ENCODE results near the gene SLC25A39.

DNA sequence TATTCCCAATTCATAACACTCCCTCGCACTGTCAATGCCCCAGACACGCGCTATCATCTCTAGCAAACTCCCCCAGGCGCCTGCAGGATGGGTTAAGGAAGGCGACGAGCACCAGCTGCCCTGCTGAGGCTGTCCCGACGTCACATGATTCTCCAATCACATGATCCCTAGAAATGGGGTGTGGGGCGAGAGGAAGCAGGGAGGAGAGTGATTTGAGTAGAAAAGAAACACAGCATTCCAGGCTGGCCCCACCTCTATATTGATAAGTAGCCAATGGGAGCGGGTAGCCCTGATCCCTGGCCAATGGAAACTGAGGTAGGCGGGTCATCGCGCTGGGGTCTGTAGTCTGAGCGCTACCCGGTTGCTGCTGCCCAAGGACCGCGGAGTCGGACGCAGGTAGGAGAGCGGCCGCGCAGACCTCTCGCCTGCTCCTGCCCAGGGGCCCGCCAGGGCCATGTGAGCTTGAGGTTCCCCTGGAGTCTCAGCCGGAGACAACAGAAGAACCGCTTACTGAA is 20.4 kb upstream of the SLC25A39 start, which contains the start of gene GRN:
- TF ChIP-seq, protein P1, sequence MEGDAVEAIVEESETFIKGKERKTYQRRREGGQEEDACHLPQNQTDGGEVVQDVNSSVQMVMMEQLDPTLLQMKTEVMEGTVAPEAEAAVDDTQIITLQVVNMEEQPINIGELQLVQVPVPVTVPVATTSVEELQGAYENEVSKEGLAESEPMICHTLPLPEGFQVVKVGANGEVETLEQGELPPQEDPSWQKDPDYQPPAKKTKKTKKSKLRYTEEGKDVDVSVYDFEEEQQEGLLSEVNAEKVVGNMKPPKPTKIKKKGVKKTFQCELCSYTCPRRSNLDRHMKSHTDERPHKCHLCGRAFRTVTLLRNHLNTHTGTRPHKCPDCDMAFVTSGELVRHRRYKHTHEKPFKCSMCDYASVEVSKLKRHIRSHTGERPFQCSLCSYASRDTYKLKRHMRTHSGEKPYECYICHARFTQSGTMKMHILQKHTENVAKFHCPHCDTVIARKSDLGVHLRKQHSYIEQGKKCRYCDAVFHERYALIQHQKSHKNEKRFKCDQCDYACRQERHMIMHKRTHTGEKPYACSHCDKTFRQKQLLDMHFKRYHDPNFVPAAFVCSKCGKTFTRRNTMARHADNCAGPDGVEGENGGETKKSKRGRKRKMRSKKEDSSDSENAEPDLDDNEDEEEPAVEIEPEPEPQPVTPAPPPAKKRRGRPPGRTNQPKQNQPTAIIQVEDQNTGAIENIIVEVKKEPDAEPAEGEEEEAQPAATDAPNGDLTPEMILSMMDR (IDR thresholded peaks at IDR 0.05; ENCODE audit: insufficient read depth, low read depth, low read length) = no peak
- no peak for TF ChIP-seq EZH2 (IDR thresholded peaks at IDR 0.05; ENCODE audit: insufficient read depth, low read length)
